SK-N-SH treated with all-trans-retinoic acid at 6 μM for 48 hours (cell line): Measurements from ENCODE around the gene HIP1.
A peak's percentile ranks its signal among the peaks of the same experiment; 100 is the strongest.
"Not testable (repeated sequence)": the region's sequence is repeated elsewhere in the genome, so short reads cannot be mapped to it uniquely, and the experiment has no call there.

Experiments
- ATAC-seq: fragments of 200-7000 bp; cut with Tn5 transposase; 3 replicates; pipeline ENCODE4 v1.9.1; 2020; ENCODE audit warnings: mild to moderate bottlenecking, moderate library complexity
- ARNTL ChIP-seq: fragments of 450-650 bp; formaldehyde crosslinking; IDR thresholded peaks from 2 replicates; pipeline ENCODE4 v1.5.0; 2020; ENCODE audit warnings: low read depth, mild to moderate bottlenecking, moderate library complexity, borderline replicate concordance
- BACH2 ChIP-seq: fragments of 250-450 bp; sonication (Bioruptor Pico); IDR thresholded peaks from 2 replicates; pipeline ENCODE4 v1.9.0; 2021; ENCODE audit warnings: mild to moderate bottlenecking, borderline replicate concordance
- CSDC2 ChIP-seq: fragments of 250-450 bp; sonication (Bioruptor Pico); IDR thresholded peaks from 2 replicates; pipeline ENCODE4 v1.5.0; 2020; ENCODE audit warnings: mild to moderate bottlenecking, moderate library complexity
- CSRNP3 ChIP-seq: fragments of 250-450 bp; sonication (Bioruptor Pico); IDR thresholded peaks from 2 replicates; pipeline ENCODE4 v1.5.1; 2021; ENCODE audit warnings: mild to moderate bottlenecking, moderate library complexity
- ESRRG ChIP-seq: fragments of 250-450 bp; sonication (Bioruptor Pico); IDR thresholded peaks from 2 replicates; pipeline ENCODE4 v1.6.1; 2021; ENCODE audit warnings: mild to moderate bottlenecking
- GLIS3 ChIP-seq: fragments of 250-450 bp; sonication (Bioruptor Pico); IDR thresholded peaks from 2 replicates; pipeline ENCODE4 v1.5.0; 2020; ENCODE audit warnings: mild to moderate bottlenecking, moderate library complexity
- ISL1 ChIP-seq: fragments of 250-450 bp; sonication (Bioruptor Pico); IDR thresholded peaks from 2 replicates; pipeline ENCODE4 v2.1.2; 2022; ENCODE audit warnings: mild to moderate bottlenecking, moderate library complexity
- OSR1 ChIP-seq: fragments of 250-450 bp; sonication (Bioruptor Pico); IDR thresholded peaks from 2 replicates; pipeline ENCODE4 v1.8.0; 2022; ENCODE audit warnings: moderate library complexity, mild to moderate bottlenecking, inconsistent platforms
- PATZ1 ChIP-seq: fragments of 250-450 bp; sonication (Bioruptor Pico); IDR thresholded peaks from 2 replicates; pipeline ENCODE4 v1.8.0; 2020; ENCODE audit warnings: mild to moderate bottlenecking, moderate library complexity, borderline replicate concordance
- POU6F1 ChIP-seq: fragments of 250-450 bp; sonication (Bioruptor Pico); IDR thresholded peaks from 2 replicates; pipeline ENCODE4 v1.8.0; 2021; ENCODE audit warnings: low read depth, mild to moderate bottlenecking, moderate library complexity, borderline replicate concordance
- RARB ChIP-seq: fragments of 250-450 bp; sonication (Bioruptor Pico); IDR thresholded peaks from 2 replicates; pipeline ENCODE4 v1.8.0; 2021; ENCODE audit warnings: mild to moderate bottlenecking, moderate library complexity
- SNAI2 ChIP-seq: fragments of 250-450 bp; sonication (Bioruptor Pico); IDR thresholded peaks from 2 replicates; pipeline ENCODE4 v1.5.0; 2020; ENCODE audit warnings: mild to moderate bottlenecking, moderate library complexity
- TCF4 ChIP-seq: fragments of 250-450 bp; sonication (Bioruptor Pico); IDR thresholded peaks from 2 replicates; pipeline ENCODE4 v1.8.0; 2021; ENCODE audit warnings: mild to moderate bottlenecking, moderate library complexity, borderline replicate concordance
- TOX ChIP-seq: fragments of 250-450 bp; sonication (Bioruptor Pico); IDR thresholded peaks from 2 replicates; pipeline ENCODE4 v1.8.0; 2021; ENCODE audit warnings: mild to moderate bottlenecking, moderate library complexity, borderline replicate concordance
- TSHZ2 ChIP-seq: fragments of 250-450 bp; sonication (Bioruptor Pico); IDR thresholded peaks from 2 replicates; pipeline ENCODE4 v1.5.0; 2020; ENCODE audit warnings: mild to moderate bottlenecking, moderate library complexity
- ZC3H10 ChIP-seq: fragments of 250-450 bp; sonication (Bioruptor Pico); IDR thresholded peaks from 2 replicates; pipeline ENCODE4 v1.5.1; 2021; ENCODE audit warnings: mild to moderate bottlenecking, moderate library complexity
- ZFP3 ChIP-seq: fragments of 250-450 bp; sonication (Bioruptor Pico); IDR thresholded peaks from 2 replicates; pipeline ENCODE4 v1.5.0; 2020; ENCODE audit warnings: mild to moderate bottlenecking, moderate library complexity
- ZNF565 ChIP-seq: fragments of 450-650 bp; formaldehyde crosslinking; conservative IDR thresholded peaks from 2 replicates; pipeline ENCODE4 v1.5.0; 2020; ENCODE audit warnings: low read depth, mild to moderate bottlenecking, moderate library complexity
- ZNF70 ChIP-seq: fragments of 450-650 bp; formaldehyde crosslinking; IDR thresholded peaks from 2 replicates; pipeline ENCODE4 v1.5.0; 2020; ENCODE audit warnings: mild to moderate bottlenecking, moderate library complexity
- ZNF8 ChIP-seq: fragments of 450-650 bp; formaldehyde crosslinking; IDR thresholded peaks from 2 replicates; pipeline ENCODE4 v1.5.0; 2020; ENCODE audit warnings: mild to moderate bottlenecking, moderate library complexity

HIP1 gene

GRCh38 chr7:75762350-75762917 lies 23.7 kb upstream of the HIP1 start:
- TF ChIP-seq BACH2 (CRISPR knock-in tag) (no peak), ZFP3 (no peak), ZNF8 (CRISPR knock-in tag) (no peak), TSHZ2 (no peak)
- ATAC-seq: peak; percentile 98

GRCh38 chr7:75761801-75762200 lies 23.1 kb upstream of the HIP1 start:
- ATAC-seq: not testable (repeated sequence)

GRCh38 chr7:75758491-75758890 lies 19.8 kb upstream of the HIP1 start:
- TF ChIP-seq ISL1 (no peak), ZC3H10 (CRISPR knock-in tag) (no peak), CSDC2 (CRISPR knock-in tag) (no peak), TOX (CRISPR knock-in tag) (no peak), ZNF565 (CRISPR knock-in tag) (no peak), GLIS3 (CRISPR knock-in tag) (no peak), TSHZ2 (no peak), BACH2 (CRISPR knock-in tag) (no peak), POU6F1 (no peak), PATZ1 (CRISPR knock-in tag) (no peak), CSRNP3 (CRISPR knock-in tag) (no peak), TCF4 (CRISPR knock-in tag) (no peak), ZFP3 (no peak), ZNF8 (CRISPR knock-in tag) (no peak), RARB (CRISPR knock-in tag) (no peak), ESRRG (no peak), ARNTL (no peak), SNAI2 (CRISPR knock-in tag) (no peak), OSR1 (no peak), ZNF70 (no peak)
- no peak for ATAC-seq
